HG03103 (cell line): Measurements from ENCODE around the gene MAP3K21.

Experiments used
- ATAC-seq: cut with Tn5 transposase; IDR thresholded peaks from one replicate; pipeline ENCODE4 v1.9.1; 2021; ENCODE audit warnings: low read depth; ENCODE audit not compliant: unreplicated experiment

MAP3K21 gene

GRCh38 chr1:233383984-233384383 lies 56.5 kb downstream of the MAP3K21 start:
- ATAC-seq = no peak

- ATAC-seq = no peak
Measured at GRCh38 chr1:233386336-233386735, 58.8 kb downstream of the MAP3K21 start.

GRCh38 chr1:233387585-233387984 lies 60.1 kb downstream of the MAP3K21 start:
- ATAC-seq = no peak

- no peak for ATAC-seq
Measured at GRCh38 chr1:233389169-233389568, 61.6 kb downstream of the MAP3K21 start.

- ATAC-seq = no peak
Measured at GRCh38 chr1:233389893-233390292, 62.4 kb downstream of the MAP3K21 start.

- ATAC-seq = no peak
Measured at GRCh38 chr1:233390842-233391737, 63.6 kb downstream of the MAP3K21 start.

GRCh38 chr1:233393084-233393840 lies 65.7 kb downstream of the MAP3K21 start:
- no peak for ATAC-seq

GRCh38 chr1:233393926-233394680 lies 66.6 kb downstream of the MAP3K21 start:
- no peak for ATAC-seq

GRCh38 chr1:233394860-233395717 lies 67.6 kb downstream of the MAP3K21 start:
- ATAC-seq = no peak

GRCh38 chr1:233395863-233396646 lies 68.5 kb downstream of the MAP3K21 start:
- ATAC-seq = no peak

GRCh38 chr1:233406339-233406960 lies 78.9 kb downstream of the MAP3K21 start:
- no peak for ATAC-seq

- no peak for ATAC-seq
Measured at GRCh38 chr1:233406994-233407631, 79.6 kb downstream of the MAP3K21 start.

GRCh38 chr1:233409540-233409939 lies 82.0 kb downstream of the MAP3K21 start:
- ATAC-seq = no peak

- ATAC-seq = no peak
Measured at GRCh38 chr1:233410906-233411305, 83.4 kb downstream of the MAP3K21 start.

GRCh38 chr1:233412812-233413211 lies 85.3 kb downstream of the MAP3K21 start:
- ATAC-seq = no peak

GRCh38 chr1:233421293-233421692 lies 93.8 kb downstream of the MAP3K21 start:
- no peak for ATAC-seq

GRCh38 chr1:233424779-233425178 lies 97.3 kb downstream of the MAP3K21 start:
- ATAC-seq = no peak

- ATAC-seq = no peak
Measured at GRCh38 chr1:233427907-233428306, 100.4 kb downstream of the MAP3K21 start.
